ENCODE measurements around the gene TRIM66. TPM values are rescaled to one million over a fixed set of nuclear protein-coding genes. Genes with fewer than 3 reads are reported as not detected.

The TRIM66 gene
- total RNA-seq, 1 experiment from 2014 or later, result 2.1 TPM

GRCh38 chr11:8577791-8578581 is 104.5 kb downstream of the TRIM66 start:
- no peak overlapping the region for H3T11ph ChIP-seq (ENCODE audit: low read length)
- Mint-ChIP-seq H3K27me3 (ENCODE audit: low read depth) (no peaks in the 10 kb centered on the region), H3K4me1 (no peaks in the 10 kb centered on the region), H3K36me3 (ENCODE audit: insufficient read depth in 1 of 3, low read depth in 3 of 3) (peaks cover 6 to 23% (median 12%) of the 10 kb centered on the region in 3 experiments; a peak in 6 of 7 replicates), H3K4me3 (no peak overlapping the region), H3K9me3 (peaks cover 12 to 15% of the 10 kb centered on the region in 2 experiments; a peak in 4 of 5 replicates), H3K27ac (no peak overlapping the region)
- H3K4me2 ChIP-seq (ENCODE audit: insufficient read depth, insufficient read length, low read length), result no peak overlapping the region
- no peak overlapping the region for H2BK20ac ChIP-seq (ENCODE audit: low read depth, low read length, poor library complexity, severe bottlenecking)
- no peaks in the 10 kb centered on the region for H3K79me2 ChIP-seq (ENCODE audit: insufficient read depth, low read length)
- H2AFZ ChIP-seq (ENCODE audit: low read length), result no peak overlapping the region
- no peak overlapping the region for H2BK12ac ChIP-seq (ENCODE audit: insufficient read length, low read depth, low read length)
- no peak overlapping the region for H2BK15ac ChIP-seq (ENCODE audit: low read depth, low read length)
- no peaks in the 10 kb centered on the region for H3K9me3 ChIP-seq (ENCODE audit: control insufficient read depth, low read depth, low read length)
- no peak overlapping the region for H3K23ac ChIP-seq (ENCODE audit: insufficient read length, low read depth, low read length)
- H3K27me3 ChIP-seq (ENCODE audit: insufficient read depth, low read length), result no peaks in the 10 kb centered on the region
- no peaks in the 10 kb centered on the region for H3K23me2 ChIP-seq (ENCODE audit: insufficient read length, low read depth, low read length, poor library complexity, severe bottlenecking)
- no peak overlapping the region for H4K5ac ChIP-seq (ENCODE audit: insufficient read length, low read depth, low read length)
- no peak overlapping the region for H4K8ac ChIP-seq (replicated peaks; ENCODE audit: insufficient read length, low read depth, low read length)
- no peaks in the 10 kb centered on the region for H3K79me1 ChIP-seq (ENCODE audit: insufficient read depth, low read depth, low read length, poor library complexity, severe bottlenecking)
- H4K91ac ChIP-seq (ENCODE audit: insufficient read length, low read depth, low read length), result no peak overlapping the region
- no peak overlapping the region for H3K18ac ChIP-seq (ENCODE audit: insufficient read length, low read depth, low read length)
- no peak overlapping the region for H3K27ac ChIP-seq (ENCODE audit: insufficient read length, low read depth, low read length)
- H3K4me1 ChIP-seq (ENCODE audit: insufficient read depth, low read length), result no peaks in the 10 kb centered on the region
- WGBS (ENCODE audit: extremely low coverage, insufficient read length, low lambda C conversion rate), result no CpG with 5 or more reads among the region's 2 CpGs
- H3K56ac ChIP-seq (ENCODE audit: insufficient read length, low read depth, low read length), result no peak overlapping the region
- no peak overlapping the region for H3K14ac ChIP-seq (ENCODE audit: insufficient read depth, low read length)
- no peak overlapping the region for H3K9ac ChIP-seq (ENCODE audit: extremely low read depth, insufficient read length, low read length)
- no peak overlapping the region for H3K4ac ChIP-seq (ENCODE audit: low read depth, low read length)
- no peak for TF ChIP-seq CTCF (conservative IDR thresholded peaks at IDR 0.05)
- H4K20me1 ChIP-seq (ENCODE audit: control insufficient read depth, insufficient read depth, insufficient read length), result no peaks in the 10 kb centered on the region
- no peak for DNase-seq
- no peak overlapping the region for H2BK5ac ChIP-seq (ENCODE audit: insufficient read length, low read length)
- no peak overlapping the region for H2AK5ac ChIP-seq (ENCODE audit: insufficient read length, low read length)
- no peak overlapping the region for H2BK120ac ChIP-seq (ENCODE audit: low read depth, low read length, poor library complexity, severe bottlenecking)
